CD4-positive, alpha-beta T cell treated with Interleukin-21 for 1 hour (primary cell): ENCODE results near the gene PNPLA7.
"Not testable (repeated sequence)": the region's sequence is repeated elsewhere in the genome, so short reads cannot be mapped to it uniquely, and the experiment has no call there.

Experiments
- DNase-seq: peaks from one replicate; pipeline ENCODE4 v3.0.0-alpha.2; 2020

PNPLA7 gene

DNA sequence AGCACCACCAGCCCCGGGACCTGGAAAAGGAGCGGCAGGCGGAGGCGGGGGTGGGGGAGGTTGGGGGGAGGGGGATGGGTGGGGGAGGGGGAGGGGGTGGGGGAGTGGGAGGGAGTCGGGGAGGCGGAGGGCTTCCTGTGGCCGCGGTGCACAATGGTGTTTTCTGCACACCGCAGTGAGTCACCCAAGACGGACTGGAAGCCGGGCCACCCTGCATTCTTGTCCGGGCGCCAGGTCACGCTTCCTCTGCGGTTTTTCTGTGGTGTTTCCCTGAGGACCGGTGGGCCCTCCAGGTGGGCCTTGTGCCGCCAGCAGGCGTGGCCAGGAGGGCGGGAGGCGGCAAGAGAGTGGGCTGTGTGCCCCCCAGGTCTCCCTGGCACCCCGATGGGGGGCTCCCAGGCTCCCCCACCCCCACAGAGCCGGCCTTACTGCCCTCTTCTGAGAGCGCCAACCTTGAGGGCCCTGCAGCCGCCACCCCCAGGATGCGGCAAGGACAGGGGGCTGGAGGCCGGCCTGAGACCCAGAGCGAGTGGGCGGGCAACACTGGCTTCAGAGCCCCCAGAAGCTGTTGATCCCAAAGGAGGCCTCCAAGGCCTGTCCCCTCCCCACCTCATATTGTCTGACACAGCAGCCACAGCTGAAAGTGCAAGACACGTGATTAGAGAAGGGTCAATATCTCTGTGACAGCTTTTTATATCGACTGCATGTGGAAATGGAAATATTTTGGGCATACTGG, 138.4 kb downstream of the PNPLA7 start:
- DNase-seq: peak; percentile 39

- DNase-seq: no peak
These were observed 138.9 kb downstream of the PNPLA7 start for GRCh38 chr9:137411260-137411644.

DNA sequence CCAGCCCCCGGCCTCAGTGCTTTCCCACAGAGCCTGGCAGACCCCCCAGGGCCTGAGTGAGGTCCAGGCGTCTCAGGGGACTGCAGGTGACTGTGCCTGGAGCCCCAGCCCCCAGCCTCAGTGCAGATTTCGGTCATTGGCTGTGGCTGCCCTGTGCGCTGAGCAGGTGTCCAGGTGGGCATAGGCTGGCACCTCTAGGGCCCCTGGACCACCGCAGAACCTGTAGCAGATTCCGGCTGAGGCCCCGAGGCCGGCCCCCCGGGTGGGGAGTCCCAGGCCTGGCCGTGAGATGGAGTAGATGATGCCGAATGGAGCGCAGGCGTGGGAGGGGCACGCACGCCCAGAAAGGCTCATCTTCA, 139.3 kb downstream of the PNPLA7 start:
- no peak for DNase-seq

GRCh38 chr9:137410236-137410890, 139.8 kb downstream of the PNPLA7 start:
- not testable (repeated sequence) for DNase-seq
